Amniotic epithelial cell (primary cell): ENCODE data around the gene HMGCL.
A peak's percentile ranks its signal among the peaks of the same experiment; 100 is the strongest.
"Not testable (repeated sequence)": the region's sequence is repeated elsewhere in the genome, so short reads cannot be mapped to it uniquely, and the experiment has no call there.

Experiments used
- DNase-seq: peaks from one replicate; pipeline ENCODE4 v3.0.0-alpha.2; 2010; ENCODE audit warnings: low read depth

The HMGCL gene

GRCh38 chr1:23798662-23799142, 26.5 kb downstream of the HMGCL start:
- DNase-seq = no peak

GRCh38 chr1:23797478-23798448, 27.5 kb downstream of the HMGCL start:
- no peak for DNase-seq

GRCh38 chr1:23796466-23797271, 28.6 kb downstream of the HMGCL start:
- DNase-seq = no peak

GRCh38 chr1:23795676-23796465, 29.4 kb downstream of the HMGCL start:
- no peak for DNase-seq

GRCh38 chr1:23794732-23795182, 30.5 kb downstream of the HMGCL start:
- not testable (repeated sequence) for DNase-seq

- no peak for DNase-seq
Measured at GRCh38 chr1:23793861-23794731, 31.1 kb downstream of the HMGCL start.

GRCh38 chr1:23793018-23793781, 32.0 kb downstream of the HMGCL start:
- peak; percentile 71 for DNase-seq

GRCh38 chr1:23792151-23792945, 32.9 kb downstream of the HMGCL start:
- no peak for DNase-seq

- no peak for DNase-seq
Measured at GRCh38 chr1:23791516-23792047, 33.6 kb downstream of the HMGCL start.

- DNase-seq = peak; percentile 87
Measured at GRCh38 chr1:23790696-23791515, 34.3 kb downstream of the HMGCL start, which contains the start of gene LYPLA2. Gene LYPLA2, plus strand, starts transcription at chr1:23791145. Its CDS starts 1,538 bp downstream, at chr1:23792683.

GRCh38 chr1:23788695-23789094, 36.5 kb downstream of the HMGCL start:
- no peak for DNase-seq

- DNase-seq = no peak
Measured at GRCh38 chr1:23787701-23788100, 37.5 kb downstream of the HMGCL start.

- DNase-seq = no peak
Measured at GRCh38 chr1:23784846-23785245, 40.4 kb downstream of the HMGCL start.

GRCh38 chr1:23783141-23783540, 42.1 kb downstream of the HMGCL start:
- not testable (repeated sequence) for DNase-seq

- DNase-seq = peak; percentile 43
Measured at GRCh38 chr1:23779826-23780371, 45.3 kb downstream of the HMGCL start.

GRCh38 chr1:23777979-23778814, 47.0 kb downstream of the HMGCL start, which contains the start of gene PITHD1:
Gene PITHD1, plus strand, starts transcription at chr1:23778418. Its CDS starts 98 bp downstream, at chr1:23778516.
- peak; percentile 96 for DNase-seq
